Hepatic stellate cell (primary cell): ENCODE measurements around the gene ATP1A1.

Source experiments
- DNase-seq: peaks from one replicate; pipeline ENCODE4 v3.0.0; 2011; ENCODE audit warnings: low spot score

Gene ATP1A1

DNA sequence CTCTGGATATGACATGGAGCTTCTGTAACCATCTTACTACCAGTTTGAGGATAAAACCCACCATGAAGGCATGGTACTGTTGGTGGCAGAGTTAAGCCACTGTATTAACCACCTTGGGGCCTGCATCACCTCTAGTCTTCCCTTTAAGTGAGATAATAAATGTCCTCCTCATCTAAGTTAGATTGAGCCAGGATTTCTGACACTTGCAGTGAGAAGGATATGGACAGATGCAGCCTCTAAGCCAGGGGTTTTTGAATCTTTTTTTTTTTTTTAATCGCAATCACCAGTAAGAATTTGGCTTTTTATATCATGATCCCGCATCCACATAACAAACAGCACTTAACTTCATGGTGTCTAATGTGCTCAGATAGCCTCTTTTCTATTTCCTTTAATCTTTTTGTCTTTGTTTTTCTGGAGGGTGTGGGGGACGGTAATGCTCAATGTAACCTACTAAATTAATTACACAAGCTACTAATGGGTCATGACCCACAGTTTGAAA, 42.2 kb downstream of the ATP1A1 start:
- DNase-seq = no peak

DNA sequence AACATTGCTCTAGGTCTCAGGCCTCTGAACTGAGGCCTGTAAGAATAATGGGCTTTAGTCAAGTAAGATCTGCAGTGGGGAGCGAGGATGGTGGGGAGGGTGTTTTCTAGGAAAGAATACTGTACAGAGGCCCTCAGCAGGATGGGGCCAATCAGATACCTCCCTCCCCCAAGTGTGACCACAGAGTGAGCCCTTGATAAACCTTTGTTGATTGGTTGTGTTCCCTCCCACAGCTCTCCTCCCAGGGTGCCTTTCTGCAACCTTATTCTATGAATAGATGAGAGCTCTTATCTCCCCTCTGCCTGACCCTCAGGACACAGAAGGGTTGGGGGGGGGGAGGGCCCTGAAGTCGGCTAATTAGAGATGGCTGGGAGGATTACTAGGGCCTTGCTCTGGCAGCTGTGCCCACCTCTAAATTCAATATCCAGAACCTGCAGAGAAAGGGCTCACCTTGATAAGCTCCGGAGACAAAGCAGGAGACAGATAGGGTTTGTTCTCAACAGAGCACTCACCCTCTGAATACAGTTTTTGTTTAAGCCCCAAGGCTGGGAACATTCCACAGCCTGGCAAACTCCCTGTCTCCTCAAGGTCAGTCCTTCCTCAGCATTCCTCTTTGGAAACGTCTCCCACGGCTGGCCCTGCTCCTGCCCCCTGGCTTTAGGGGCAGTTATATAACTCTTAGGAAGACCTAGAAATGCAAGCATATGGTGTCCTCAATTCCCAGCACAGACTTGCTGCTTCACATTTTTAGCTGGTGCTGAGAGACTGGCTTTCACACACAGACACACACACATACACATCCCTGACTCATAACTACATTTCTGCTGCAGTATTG, 42.9 kb downstream of the ATP1A1 start:
- DNase-seq = no peak

DNA sequence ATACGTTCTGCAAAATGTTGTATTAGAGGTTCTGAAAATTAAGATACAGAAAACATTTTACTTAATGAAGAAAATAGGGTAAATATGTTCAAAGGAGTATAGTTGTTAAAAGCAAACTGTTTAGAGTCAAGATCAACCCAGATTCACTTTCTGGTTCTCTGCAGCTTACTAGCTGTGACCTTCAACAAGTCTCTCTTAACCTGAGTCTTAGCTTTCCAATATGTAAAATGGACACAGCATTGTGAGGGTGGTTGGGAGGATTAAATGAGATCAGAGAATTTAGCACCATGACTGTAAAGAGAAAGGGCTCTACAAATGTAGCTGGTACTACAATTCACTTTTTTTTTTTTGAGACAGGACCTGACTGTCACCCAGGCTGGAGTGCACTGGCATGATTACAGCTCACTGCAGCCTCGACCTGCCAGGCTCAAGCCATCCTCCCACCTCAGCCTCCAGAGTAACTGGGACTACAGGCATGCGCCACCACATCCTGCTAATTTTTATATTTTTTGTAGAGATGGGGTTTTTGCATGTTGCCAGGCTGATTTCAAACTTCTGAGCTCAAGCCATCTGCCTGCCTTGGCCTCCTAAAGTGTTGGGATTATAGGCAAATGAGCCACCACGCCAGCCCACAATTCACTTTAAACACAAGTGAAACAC, 43.9 kb downstream of the ATP1A1 start:
- DNase-seq = no peak

DNA sequence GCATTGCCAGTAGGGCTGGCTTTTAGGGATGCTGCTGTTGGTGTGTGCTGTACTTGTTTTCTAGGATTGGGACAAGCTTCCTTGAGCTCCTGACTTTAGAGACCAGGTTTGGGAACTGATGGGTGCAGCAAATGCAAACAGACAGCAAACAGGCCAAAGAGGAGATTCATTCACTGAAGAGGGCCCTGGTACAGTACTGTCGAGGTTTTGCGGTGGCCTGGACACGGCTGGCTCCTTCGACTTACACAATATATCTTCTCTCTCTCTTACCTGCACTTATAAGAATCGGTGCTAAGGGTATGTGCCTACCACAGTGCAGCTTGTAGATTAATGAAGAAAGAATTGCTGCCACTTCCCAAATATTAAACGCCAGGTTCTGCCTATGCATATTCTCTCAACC, 44.6 kb downstream of the ATP1A1 start:
- DNase-seq = no peak

DNA sequence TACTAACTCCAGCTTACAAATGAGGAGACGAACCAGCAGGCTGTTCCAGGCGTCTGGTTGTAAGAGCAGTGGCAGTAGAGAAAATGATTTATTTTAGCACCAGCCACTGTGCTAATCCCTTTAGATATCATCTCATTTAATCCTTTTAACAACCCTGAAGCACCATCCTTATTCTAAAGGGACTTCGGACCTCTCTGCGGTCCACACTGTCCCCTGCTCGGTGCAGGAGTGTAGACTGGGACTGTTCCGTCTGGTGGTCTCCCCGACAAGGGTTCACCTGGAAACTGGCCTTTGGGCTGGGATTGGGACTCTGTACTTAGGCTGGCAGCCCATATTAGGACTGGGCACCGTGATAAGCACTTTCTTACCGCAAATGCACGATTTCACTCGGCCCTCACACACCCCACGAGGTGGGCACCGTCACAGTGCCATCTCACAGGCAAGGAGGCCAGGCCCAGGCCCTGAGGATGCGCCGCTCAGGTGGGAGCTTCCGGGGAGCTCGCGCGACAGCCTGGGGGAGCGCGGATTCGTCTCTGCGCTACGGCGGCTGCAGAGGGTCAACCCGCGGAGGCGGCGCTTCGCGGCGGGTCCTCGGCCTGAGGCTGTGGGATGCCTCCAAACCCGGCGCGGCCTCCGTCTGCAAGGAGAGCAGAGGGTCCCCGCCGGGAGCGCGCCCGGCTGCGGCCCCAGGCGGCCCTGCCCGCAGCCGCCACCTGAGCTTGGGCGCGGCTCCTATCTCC, 45.2 kb downstream of the ATP1A1 start:
- peak; percentile 73 for DNase-seq

DNA sequence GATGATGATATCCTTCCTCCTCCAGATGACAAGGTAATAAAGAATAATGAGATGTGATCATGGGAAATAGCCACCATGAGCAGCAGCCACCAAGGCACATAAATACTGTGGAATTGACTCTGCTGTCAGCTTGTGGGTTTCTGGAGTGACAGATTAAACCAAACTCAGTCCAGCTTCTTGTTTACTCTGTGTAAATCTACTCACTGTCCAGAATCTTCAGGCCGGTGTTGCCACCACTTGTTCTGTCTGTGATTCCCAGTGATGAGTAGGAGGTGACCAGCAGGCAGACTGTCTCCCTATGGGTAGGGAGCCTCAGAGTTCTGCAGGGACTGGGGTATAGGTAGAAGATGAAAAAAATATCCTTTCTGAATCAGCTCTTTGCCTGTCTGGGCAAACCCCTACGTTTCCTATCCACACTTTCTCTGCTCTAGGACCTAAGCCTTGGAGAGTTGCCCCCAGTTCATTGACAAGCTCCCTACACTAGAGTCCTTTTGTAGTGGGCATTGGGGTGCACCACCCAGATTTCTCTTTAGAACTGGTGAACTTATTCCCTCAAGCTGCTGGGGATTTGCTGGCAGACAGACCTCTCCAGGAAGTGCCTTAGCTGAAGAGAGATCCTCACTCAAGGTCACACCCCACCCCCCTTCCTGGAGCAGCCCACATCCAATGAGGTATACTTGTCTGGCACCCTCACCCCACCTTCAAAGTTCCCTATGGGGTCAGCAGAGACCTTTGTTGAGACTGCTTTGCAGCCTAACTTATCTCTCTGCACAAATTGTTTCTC, 47.6 kb downstream of the ATP1A1 start:
- no peak for DNase-seq

DNA sequence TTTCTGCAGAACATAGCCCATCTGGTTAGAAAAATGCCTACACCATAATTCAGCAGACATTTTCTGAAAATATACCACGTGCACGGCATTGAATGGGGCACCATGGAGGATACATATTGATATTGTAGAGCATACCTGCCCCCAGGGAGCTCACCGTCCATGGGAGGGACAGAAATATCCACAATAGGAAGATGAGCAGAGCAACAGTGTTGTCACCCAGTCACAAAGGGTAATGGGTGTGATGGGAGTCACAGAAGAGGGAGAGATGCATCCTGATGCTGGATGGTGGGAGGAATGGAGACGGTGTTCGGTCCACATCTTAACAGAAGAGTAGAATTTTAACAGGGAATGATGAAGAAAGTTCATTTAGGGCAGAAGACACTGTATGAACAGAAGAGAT, 51.4 kb downstream of the ATP1A1 start:
- DNase-seq = no peak

DNA sequence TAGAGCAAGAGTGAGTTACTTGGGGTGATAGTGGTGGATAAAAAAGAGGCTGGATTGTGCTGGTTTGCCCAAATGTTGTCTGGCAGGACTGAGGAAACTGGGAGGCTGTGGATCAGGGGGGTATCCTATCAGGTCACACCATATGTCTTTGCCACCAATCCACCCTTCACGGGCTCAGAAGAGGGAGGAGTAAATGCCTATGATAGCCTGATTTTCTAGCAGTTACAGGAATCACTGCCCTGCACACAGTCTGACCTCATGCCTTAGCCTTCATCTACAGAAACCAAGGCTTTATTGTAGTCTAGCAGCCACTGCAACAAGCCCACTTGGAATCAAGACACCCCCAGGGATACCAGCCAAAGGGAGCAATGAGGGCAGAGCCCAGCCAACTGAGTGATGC, 51.8 kb downstream of the ATP1A1 start:
- no peak for DNase-seq

DNA sequence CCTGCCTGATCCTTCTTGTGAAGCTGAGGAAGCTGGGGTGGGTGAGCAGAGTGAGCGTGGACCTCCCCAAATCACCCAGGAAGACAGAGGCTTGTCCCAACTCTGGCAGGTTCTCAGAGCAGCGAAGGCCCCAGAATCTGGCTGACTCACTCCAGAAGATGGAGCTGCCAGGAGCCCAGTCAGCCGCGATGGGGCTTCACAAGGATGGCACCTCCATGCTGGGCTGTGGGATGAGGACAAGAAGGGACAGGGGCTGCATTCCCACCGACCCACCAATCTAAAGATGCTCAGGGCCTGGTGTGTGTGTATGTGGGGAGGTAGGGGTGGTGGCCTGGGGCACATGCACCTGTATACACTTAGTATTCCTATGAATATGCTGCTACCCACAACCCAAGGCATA, 52.9 kb downstream of the ATP1A1 start:
- DNase-seq = no peak

DNA sequence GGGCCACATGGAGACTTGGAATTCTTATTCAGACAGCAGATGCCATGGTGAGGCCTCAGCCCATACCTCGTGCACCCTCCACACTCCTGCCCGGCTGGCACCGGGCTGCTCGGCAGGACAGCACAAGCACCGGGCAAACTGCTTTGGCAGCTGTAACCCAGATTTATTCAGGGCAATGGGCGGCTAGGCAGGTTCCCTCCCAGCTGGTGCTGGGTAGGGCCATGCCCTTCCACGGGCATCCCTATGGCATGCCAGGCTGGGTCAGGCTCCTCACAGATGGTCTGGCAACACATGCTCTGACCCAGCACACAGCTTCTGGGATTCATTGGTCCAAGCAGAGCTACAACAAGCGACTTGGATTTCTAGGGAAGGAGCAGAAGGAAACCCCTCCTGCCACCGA, 53.4 kb downstream of the ATP1A1 start:
- DNase-seq = no peak

DNA sequence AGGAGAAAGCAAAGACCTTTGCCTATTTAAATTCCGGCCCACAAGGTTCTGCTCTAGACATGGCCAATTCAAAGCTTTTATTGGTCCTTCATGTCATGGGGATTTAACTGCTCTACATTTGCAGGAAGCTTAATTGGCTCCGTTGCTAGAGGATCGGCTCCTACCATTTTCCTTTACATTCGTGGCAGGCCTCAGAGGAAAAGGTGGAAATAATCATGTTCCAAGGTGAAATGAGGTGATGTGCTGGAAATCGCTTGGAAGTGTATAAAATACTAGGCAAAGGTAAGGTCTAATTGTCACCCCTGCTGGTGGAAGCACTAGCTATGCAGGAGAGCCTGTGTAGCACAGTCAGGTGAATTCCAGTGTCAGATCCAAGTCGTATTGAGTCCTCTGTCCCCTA, 55.5 kb downstream of the ATP1A1 start:
- DNase-seq = no peak

DNA sequence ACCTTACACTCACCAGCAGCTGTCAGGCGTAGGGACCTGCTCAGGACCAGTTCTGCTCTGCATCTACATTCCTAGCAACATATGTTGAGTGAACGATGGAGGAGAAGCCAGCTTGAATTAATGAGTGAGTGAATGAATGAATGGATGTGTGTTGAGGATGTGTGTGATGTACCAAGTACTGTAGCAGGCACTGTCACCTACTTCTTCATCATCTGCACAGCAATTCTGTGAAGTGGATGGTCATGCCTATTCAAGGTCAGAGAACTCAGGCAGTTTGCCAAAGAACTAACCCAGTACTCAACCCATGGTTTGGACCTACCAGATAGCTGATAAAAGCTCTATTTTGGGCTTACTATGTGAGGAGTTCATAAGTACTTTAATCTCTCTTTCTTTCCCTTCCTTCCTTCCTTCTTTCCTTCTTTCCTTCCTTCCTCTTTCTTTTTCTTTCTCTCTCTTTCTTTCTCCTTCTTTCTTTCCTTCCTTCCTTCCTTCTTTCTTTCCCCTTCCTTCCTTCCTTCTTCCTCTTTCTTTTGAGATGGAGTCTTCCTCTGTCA, 56.9 kb downstream of the ATP1A1 start:
- DNase-seq = no peak

DNA sequence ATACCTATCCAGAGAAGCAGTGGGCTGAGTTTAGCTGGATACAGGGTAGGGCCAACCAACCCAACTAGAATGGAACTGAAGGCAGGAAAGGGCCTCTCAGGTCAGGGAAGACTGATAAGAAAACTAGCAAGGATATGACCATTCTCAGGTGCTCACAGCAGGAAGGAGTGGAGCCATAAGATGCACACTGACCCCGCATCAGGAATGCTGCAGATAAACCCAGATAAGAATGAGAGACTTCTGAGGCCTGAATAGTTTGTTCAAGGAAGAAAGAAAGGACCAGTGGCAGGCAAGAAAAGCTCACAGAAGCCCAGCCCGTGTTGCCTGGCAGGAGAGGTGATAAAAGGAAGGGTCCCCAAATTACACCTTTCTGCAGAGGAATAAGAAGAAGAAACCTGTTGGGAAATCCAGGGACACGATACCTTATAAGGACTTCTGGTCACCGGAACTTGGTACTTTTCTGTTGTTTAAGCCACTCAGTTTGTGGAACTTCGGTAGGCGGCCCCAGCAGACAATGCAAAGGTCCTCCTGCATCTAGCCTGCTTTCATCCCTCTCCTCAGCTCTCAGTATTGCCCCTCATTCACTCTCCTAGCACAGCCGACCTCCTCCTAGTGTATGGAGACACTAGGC, 58.9 kb downstream of the ATP1A1 start:
- DNase-seq = no peak

DNA sequence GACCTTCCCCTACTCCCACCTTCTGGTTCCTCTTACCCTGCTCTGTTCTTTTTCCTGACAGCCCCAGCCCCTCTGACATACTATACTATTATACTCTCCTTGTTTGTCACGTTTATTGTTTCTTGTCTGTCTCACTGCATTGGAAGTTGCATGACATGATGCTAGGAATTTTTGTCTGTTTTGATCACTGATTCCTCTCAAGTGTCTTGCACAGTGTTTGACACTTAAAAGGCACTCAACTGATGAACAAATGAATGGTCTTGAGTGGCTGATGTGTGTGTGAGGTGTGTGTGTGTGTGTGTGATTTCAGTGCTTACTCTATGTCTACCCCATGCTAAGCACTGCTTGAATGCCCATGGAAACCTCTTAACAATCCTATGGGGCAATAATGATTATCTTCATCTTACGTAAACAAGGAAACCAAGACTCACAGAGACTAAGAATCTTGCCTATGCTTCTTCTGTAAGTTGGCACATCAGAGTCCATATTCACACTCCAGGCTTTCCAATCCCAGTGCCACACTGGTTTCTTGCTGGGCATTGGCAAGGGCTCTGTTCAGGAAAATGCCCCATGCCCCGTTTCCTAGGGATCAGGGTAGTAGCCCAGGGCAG, 59.7 kb downstream of the ATP1A1 start:
- no peak for DNase-seq

DNA sequence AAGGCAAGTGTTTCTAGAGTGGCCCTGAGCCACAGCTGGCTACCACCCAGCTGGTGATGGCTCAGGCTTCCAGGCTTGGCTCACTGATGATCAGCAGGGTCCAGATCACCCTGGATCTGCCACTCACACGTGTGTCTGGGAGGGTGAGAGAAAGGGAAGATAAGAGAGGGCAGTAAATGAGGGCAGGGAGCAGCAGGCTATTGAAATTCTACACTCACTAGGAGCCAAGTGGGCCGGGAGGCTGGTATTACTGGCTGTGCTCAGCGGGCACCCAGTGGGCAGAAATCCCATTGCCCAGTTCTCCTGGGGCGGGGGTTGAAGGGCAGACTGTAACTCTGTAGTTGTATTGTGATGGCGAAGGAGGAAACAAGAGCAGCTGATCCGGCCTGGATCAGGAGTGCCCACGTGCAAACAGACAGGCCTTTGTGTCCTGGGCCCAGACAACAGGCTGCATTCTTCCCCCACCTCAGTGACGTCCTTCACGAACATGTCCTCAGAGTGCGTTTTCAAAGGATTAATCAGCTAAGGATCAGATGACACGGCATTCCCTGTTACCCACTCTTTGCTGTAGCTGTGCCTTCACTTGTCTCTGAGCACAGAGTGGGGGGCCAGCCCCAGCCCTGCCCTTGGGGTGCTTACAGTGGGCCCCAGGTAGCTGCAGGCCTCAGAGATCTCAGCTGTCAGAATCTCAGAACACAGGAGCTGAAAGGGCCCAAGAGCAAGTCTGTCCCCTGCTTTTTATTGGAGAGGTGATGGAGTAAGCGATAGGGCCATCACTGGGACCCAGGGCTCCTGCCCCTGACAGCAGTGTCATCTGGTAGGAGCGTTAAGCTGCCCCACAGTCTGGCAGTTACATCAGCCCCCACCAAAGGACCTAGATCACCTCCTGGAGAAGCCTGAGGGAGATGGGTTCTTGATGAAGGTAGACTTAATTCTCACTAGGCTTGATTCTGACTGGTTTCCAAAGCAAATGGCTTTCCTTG, 60.5 kb downstream of the ATP1A1 start:
- DNase-seq = no peak

DNA sequence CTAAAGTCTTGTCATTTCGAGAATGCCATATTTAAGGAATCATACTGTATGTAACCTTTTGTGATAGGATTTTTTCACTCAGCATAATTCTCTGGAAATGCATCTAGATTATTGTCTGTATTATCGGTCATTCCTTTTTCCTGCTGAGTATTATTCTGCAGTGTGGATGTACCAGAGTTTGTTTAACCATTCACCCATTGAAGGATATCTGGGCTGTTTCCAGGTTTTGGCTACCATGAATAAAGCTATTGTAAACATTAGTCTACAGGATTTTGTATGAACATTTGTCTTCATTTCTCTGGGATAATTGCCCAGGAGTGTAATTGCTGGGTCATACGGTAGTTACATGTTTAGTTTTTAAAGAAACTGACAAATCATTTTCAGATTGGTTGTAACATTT, 61.8 kb downstream of the ATP1A1 start:
- DNase-seq = no peak

DNA sequence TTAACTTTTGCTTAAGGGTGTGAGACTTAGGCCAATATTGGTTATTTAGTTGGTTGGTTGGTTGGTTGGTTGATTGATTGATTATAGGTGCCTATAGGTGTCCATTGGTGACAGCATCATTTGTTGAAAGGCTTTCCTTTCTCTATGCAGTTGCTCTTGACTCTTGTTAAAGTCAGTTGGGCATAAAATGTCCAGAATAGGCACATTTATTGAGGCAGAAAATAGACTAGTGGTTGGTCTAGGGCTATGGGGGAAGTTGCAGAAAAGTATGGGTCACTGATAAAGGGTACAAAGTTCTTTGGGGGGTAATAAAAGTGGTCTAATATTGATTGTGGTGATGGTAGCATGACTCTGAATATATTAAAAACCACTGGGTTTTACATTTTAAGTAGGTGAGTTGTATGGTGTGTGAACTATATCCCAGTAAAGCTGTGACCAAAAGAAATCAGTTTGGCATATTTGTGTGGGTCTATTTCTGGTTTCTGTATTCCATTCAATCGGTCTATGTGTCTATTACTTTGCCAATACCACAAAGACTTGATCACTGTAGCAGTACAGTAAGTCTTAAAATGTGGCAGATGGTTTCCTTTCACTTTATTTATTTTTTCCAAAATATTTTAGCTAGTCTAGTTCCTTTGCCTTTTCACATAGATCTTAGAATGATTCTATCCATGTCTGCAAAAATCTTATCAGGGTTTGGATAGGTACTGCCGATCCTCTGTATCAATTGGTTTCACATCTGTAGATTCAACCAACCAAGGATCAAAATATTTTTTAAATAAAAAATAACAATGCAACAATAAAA, 63.0 kb downstream of the ATP1A1 start:
- no peak for DNase-seq

DNA sequence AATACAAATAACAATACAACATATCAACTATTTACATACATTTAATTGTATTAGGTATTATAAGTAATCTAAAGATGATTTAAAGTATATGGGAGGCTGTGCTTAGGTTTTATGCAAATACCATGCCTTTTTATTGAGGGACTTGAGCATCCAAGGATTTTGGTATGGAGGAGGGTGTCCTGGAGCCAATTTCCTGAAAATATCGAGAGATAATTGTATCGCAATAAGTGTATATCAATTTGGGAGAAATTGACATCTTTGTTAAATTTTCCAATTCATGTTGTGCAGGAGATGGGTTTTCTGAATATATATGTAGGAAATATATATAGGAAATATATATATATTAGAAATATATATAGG, 63.5 kb downstream of the ATP1A1 start:
- no peak for DNase-seq

DNA sequence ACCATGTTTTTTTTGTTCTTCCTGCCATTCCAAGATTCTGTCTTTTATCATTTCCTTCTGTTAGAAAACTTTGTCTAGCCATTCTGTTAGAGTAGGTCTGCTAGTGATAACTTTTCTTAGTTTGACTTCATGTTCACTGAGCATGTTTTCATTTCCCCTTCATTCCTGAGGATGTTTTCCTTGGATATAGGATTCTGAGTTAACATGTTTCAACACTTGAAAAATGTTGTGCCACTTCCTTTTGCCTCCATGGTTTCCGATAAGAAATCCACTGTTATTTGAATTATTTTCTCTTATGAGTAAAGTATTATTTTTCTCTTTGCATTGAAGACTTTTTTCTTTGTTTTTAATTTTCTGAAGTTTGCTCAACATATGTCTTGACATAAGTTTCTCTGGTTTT, 66.7 kb downstream of the ATP1A1 start:
- no peak for DNase-seq
